Ishikawa (cell line): Measurements from ENCODE around the gene SCAP.

Experiments
- NFIC ChIP-seq: IDR thresholded peaks from 2 replicates; pipeline ENCODE4 v1.6.1; 2012
- TAF1 ChIP-seq: IDR thresholded peaks from 2 replicates; pipeline ENCODE4 v1.6.1; 2012; ENCODE audit warnings: low read depth, mild to moderate bottlenecking

DNA sequence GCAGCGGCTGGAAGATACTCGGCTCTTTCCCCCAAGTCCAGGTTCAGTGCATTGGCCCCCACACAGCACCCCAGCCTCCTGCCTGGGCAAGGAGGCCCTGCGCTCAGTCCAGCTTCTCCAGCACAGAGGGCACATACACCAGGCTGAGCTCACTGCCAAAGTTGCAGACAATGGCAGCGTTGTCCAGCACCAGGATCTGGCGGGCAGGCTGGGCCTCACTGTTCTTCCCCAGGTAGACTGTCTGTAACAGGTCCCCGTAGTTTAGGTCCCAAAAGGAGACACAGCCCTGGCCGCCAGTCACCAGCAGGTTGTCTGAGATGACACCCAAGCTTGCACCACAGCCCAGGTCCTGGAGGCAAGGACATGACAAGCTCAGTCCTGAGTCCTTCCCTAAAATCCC, 62.0 kb downstream of the SCAP start:
- no peak for TF ChIP-seq TAF1
- TF ChIP-seq NFIC = no peak
